ENCODE results near the gene CNTN5.

The CNTN5 gene

DNA sequence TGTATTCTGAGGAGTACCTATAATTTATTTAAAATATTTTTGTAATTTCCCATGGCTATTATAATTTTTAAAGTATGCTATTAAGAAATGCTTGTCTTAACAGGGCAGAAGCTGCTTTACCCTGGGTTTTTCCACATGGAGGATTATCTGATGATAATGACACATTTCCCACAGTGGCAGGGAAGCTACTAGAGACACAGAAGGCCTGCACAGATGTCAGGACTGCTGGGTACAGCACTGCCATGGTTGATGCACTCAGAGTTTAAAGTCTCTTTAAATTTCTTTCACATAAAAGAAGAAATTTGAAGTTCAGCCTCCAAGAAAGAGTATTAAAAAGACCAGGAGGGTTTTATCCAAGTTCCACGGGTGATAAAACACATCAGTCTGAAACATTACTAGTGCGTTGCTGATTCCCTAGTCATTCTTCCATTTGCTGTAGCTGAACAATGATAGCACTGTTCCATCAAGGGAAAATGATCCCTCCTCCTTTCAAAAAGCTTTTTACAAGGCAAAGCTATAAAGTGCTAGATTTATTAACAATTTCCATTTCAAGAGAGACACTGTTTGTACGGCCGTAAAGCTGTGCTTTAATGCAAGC, 363.0 kb downstream of the CNTN5 start:
- no peak for DNase-seq (ENCODE audit: low spot score)

DNA sequence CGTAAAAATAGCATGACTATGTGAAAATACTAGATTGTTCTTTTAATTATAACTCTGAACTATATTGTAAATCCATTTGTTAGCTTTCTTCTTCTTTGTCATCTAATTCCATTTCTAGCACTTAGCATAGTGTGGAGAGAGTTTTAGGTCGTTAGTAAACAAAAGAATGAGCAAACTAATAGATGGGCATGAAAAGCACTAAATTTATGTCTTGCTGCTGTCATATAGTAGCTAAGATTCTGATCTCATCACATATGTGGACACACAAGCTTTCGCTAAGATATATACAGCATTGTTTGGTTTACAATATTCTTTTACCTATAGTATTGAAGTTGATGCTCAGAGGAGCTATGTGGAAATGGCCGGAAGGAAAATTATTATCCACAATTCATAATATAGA, 370.5 kb downstream of the CNTN5 start:
- no peak for DNase-seq (ENCODE audit: low spot score)

DNA sequence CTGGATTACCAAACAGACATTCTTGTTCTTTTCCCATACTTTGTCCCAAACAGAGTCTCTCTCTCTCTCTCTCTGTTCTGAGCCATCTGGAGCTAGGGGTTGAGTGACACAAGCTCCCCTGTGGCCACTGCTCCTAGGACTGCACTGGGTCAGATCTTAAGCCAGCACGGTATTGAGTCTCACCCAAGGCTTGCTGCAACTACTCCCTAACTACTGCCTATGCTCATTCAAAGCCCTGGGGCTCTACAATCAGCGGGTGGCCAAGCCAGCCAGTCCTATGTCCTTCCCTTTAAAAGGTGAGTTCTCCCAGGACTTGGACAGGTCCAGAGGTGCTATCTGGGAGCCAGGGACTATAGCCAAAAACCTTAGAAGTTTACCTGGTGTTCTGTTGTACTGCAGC, 385.6 kb downstream of the CNTN5 start:
- DNase-seq (ENCODE audit: low spot score): no peak

DNA sequence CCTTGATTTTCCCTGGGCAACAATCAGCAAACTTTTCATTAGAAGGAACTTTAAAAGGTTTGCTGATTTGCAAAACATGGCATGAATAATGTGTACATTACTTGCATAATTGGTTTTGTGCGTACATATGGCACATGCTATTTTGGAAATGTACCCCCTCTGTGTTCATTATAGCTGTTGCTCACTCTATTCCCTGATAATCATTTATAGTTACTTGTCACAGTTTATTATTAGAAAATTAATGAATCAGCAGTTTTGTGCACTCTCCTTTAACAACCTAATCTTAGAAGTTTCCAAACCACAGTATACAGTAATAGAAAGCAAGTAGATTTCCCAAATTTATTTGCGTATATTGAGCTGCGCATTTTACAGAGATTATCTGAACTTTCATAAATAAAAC, 389.9 kb downstream of the CNTN5 start:
- DNase-seq (ENCODE audit: low spot score): no peak

DNA sequence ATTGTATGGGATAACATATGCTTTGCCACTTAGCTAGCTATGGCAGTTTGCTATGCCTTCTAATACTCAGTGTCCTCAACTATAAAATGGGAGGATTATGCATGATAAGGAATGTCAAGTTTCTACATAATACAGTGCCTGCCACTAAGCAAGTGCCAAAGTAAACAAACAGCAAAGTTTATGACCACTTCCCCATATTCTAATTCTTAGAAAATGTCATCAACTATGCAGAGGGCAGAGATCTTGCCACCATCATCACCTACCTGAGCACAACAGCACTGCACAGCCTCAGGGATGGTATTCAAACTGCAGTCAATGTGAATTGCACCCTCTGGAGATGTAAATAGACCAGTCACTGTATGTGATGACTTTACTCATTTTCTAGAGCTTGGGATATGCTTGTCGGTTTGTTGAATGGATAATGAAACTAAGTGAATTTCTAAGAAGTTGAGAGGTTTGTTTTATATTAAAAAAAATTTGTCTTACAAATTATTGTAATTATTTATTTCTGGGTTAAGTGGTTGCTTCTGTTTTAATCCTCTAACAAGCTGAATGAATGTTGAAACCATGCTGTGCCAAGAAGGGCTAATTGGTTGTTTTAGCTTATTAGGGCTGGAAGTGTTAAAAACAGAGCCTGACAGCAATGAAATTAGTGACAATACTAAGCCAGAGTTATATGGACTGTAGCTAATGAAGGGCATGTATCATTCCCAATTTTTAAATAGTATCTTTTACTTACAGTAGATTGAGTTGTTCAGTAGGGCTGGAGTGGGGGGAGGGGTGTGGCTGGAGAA, 398.4 kb downstream of the CNTN5 start:
- no peak for DNase-seq (ENCODE audit: low spot score)

DNA sequence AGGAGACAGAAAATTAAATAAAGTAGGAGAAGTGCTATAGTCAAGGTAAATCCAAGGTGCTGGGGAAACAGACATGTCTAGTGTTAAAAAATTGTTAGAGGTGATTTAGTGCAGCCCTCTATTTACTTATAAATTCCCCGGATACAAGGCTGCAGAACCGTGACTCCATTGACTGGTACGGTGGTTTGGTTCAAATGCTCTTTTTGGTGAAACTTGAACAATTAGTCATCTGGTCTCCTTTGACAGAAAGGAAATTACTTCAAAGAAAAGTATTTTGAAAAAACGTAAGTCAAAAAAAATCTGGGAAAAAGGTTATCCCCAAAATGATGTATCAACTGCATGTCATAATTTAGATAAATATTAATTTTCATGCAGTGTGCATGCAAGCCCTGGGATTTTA, 399.2 kb downstream of the CNTN5 start:
- no peak for DNase-seq (ENCODE audit: low spot score)

DNA sequence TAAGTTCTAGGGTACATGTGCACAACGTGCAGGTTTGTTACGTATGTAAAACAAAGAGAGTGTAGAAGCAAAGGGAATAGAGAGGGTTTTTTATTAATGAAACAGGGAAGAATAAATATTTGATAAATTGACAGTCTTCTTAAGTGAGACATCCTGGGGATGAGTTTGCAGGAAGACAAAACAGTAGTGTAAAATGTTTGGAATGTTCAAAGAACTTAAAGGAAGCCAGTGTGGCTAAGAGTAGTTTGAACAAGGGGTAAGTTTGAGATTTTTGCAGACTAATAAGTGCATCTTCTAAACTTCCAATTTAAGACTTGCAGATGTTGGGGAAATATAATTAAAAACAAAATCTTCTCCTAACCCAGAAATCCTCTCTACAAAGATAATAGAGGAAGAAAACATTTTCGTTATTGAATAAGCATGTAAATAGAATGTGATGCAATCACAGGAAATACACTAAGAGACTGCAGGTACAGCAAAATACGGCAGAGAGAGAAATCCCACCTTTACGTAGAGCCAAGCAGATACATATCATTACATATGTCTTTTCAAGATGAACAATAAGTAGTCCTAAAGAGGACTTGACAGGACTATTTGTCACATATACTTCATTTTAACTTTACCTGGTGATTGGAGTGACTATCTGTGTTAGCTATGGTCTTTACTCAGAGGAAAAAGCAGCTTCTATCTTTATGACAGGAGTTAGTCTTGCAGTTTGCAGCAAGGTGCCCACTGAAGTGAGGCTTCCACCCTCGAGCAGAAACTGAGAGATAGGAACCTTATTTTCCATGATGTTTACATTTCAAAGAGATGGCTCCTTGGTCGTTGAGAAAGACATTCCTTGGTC, 402.1 kb downstream of the CNTN5 start:
- no peak for DNase-seq (ENCODE audit: low spot score)

DNA sequence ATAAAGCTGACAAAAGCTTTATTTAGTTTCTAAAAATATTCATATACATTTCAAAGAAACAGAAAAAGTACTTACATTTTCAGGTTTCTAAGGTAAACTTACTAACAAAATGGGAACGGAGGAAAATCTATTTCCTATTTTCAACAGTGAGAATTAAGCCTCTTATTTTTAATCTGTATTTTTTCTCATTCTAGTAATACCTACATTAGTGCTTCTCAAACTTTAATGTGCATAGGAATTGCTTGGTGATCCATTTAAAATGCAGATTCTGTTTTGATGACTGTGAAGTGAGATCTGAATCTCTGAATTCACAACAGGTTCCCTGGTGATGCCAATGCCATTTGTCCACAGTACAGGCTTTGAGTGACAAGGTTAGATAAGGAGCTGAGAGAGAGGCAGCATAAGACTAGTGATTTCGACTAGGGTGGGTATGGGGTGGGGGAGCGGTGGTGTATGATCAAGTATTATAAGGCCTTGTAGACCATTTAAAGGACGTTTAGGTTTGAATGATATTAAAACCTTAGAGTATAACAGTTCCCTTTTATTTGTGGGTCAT, 402.8 kb downstream of the CNTN5 start:
- no peak for DNase-seq (ENCODE audit: low spot score)

DNA sequence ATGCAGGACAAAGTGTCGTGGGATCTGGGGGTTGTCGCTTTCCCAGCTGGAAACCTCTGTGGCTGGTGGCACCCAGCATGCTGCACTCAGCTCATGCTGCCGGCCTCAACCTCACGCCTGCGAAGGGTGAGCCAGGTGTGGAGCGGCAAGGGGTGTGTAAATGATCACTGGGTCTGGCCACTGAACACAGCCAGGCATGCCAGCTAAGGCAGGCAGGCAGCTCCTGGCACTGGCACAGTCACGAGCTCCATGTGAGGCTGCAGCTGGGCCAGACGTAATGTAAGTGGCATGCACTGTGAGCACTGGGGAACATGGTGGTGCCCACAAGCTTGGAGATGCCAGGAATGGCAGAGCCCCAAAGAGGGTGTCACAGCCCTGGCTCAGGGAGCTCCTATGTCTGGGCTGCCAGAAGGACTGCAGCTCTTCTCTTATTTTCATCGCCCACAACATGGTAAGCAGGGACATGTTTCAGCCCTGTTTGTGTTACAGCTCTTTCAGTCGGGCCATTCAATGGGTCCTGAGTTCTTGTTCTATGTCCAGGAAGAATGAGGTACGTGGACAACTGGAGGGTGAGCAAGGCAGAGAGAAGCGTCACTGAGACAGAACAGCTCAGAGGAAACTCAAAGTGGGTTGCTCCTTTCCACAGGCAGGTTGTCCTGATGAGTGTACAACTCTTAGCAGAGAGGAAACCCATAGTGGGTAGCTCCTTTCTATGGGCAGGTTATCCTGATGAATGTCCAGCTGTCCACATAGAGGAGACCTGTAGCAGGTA, 403.8 kb downstream of the CNTN5 start:
- DNase-seq (ENCODE audit: low spot score): no peak

DNA sequence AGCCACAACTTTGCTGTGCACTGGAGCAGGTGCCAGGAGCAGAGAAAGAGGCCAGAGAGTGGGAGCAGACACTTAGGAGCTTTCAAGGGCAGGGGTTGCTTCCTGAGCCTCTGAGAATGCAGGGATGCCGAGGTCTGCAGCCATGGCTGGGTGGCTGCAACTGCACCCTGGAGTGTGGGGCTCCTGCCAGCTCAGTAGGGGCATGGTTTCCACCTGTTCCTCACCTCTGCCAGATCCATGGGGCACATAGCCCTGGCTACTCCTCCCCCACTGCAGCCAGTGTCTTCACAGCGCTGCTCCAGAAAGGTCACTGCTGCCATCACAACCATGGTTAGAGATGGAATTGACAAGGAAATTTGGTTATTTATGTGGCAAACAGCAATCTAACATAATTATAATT, 404.8 kb downstream of the CNTN5 start:
- DNase-seq (ENCODE audit: low spot score): no peak

DNA sequence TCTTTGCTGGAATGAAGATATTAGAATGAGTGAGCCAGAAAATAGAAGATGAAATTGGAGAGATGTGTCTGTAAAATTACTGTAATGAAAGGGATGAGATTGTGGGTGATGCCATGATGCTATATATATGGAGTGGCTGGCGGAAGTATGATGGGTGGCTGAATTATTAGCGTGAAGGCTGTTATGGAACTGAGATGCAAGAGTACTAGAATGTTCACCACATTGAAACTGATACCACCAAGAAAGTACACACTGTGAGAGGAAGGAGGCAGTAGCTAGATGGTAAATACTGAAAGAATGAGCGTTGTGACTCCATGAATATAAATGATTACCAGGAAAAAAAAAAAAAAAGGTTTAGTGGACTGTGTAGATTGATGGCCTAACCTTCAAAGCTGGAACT, 411.9 kb downstream of the CNTN5 start:
- DNase-seq (ENCODE audit: low spot score): no peak

DNA sequence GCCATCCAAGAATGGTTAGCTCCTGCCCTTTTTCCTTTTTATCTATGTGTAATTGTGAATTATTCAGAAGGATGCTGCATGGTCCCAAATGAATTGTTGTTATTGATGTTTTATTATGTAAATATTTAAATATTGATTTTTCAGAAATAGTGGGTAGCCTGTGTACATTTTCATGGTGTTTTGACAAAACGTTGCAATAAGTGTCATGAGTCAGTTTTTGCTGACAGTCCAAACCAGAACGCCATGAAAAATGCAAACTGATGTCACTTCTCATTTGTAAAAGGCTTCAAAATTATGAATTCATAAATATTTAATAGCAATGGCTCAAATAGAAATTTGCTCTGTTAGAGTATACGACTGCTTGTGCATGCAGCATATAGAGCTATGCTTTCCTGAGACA, 422.5 kb downstream of the CNTN5 start:
- no peak for DNase-seq (ENCODE audit: low spot score)

DNA sequence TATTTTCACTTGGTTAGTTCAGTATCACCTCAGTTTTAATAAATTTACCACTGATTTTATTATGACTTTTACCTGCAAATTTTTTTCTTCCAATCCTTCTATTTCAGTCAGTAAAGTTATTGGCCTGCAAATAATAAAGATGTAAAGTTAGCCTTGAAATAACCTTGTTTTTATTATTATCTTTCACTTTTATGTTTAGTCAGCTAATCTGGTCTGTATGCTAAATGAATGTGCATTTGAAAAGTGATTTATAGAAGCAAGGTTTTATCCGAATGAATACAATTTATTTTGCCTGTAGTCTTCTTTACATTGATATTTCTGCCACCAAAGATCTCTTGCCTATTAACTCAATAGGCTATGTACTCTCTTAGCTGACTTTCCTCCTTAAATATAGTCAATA, 425.7 kb downstream of the CNTN5 start:
- DNase-seq (ENCODE audit: low spot score): no peak

DNA sequence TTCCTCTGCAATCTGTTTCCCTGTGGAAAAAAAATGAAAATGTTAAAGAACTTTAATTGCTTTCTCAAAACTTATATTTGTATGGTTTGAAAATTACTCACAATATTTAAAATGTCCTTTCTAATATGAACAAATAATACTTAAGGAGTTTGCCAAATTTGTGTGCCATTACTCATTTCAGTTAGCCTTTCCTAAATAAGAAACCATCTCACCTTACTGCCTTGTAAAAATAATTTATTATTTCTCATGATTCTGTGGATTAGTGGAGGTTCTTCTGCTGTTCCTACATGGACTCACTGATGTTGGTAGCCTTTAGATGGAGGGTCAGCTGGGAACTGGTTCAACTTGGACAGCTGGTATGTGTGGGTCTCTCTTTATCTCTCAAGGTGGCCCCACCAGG, 428.6 kb downstream of the CNTN5 start:
- no peak for DNase-seq (ENCODE audit: low spot score)

DNA sequence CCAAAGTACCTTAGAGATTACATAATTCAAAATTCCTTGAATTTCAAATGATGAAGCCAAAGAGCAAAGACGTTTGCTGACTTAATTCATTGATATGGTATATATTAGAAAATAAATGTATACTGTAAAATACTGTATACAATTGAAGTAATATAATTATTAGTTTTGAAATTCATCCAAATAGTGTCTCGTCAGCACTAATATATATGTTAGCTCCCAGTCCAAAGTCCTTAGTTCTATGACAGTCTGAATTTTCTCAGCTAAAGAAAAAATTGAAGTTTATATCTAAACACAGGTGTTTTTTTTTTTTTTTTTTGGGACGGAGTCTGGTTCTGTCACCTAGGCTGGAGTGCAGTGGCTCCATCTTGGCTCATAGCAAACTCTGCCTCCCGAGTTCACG, 431.3 kb downstream of the CNTN5 start:
- DNase-seq (ENCODE audit: low spot score): no peak

DNA sequence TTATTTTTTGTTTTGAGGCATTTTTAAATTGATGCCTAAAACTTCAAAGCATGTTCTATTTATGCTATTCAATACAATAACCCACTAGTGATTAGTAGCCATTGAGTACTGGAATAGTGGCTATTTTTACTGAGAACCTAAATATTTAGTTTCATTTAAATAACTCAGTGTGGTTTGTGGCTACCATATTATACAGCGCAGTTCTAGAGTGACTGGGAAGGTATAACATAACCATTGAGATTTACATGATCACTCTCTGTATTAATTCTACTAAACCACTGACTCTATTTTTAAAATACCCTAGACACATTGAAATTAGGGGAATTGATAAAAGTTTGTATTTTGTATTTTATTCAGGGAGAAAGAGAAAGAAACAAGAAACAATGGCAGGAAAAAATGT, 441.2 kb downstream of the CNTN5 start:
- no peak for DNase-seq (ENCODE audit: low spot score)

DNA sequence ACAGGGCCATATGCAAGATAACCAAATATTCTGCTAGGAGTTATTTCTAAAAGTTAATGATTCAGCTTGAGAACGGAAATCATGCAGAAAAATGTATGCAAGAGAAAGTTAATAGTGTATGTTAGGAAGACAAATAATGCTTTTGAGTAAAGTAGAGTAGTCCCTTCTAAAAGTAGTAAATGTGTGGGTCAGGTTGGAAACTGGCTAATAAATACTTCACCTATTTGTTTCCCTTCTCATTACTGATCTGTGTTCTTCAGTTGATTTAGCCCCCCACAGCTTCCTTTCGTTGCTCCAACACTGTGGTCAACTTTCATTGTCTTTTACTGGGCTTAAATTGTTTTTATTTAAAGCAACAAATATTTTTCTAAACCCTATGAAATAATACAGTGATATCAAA, 444.2 kb downstream of the CNTN5 start:
- DNase-seq (ENCODE audit: low spot score): no peak

DNA sequence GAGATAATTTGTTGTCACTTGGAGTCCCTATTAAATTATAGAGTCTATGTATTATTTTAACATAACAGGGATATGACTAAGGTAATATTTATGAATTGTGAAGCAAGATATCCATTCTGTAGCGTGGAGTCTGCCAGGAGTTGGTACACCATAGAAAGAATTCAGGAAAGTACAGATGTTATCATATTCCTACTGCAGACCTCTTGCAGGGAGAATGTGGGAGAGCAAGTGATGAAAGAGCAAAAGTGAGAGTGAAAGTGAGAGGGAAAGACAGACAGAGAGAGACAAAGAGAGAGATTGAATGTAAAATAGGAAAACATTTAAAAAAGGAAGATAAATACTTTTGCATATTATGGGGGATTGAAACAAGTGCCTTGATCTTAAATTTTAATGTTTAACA, 468.8 kb downstream of the CNTN5 start:
- DNase-seq (ENCODE audit: low spot score): no peak

DNA sequence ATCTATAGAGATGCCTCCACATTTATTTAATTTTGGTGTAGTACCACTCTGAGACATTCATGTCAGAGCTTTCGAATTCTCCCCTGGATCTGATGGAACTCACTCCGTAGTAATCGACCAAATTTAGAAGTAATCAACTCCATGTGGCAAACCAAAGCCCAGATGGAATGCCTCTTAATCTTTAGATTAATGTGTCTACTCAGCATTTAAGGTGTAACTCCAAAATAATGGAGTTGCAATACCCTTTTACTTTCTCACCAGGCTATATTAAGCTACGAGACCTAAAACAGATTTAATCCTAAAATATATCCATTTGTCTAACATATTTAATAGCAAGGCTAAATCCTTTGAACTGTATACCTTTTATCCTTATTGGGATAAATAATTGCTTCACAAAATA, 473.3 kb downstream of the CNTN5 start:
- DNase-seq (ENCODE audit: low spot score): no peak

DNA sequence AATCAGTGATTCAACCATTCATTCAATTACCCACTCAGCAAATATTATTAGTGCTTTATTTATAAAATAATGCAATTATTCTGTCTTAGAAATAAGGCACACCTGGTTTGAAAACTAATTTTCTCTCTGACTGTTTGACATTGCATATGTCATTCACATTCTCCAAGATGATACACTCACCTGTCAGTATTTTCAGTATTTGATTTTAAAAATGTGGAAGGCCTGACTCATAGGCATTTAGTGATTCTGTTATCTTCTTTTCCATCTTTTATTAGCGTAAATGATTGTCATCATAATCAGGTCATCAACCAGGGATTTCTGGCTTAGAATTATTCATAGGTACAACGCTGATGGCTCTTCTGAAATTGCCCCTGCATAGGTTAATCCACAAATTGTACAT, 480.9 kb downstream of the CNTN5 start:
- no peak for DNase-seq (ENCODE audit: low spot score)

DNA sequence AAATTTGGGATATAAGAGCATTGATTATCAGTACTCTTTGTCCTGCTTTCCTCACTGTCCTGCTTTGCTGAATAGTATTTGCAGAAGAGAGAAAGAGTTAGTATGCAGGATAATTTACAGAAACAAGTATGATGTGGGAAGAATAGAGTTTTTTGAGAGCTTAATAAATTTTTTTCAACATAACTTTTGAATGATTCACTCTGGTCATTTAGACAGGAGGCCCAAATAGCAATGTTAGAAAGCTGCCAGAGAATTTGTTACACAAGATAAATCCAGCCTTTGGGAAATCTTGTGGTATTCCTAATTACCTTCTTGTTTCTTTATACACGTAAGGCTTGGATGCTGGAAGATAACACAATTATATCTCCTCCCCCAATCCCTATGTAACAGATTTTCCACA, 484.6 kb downstream of the CNTN5 start:
- DNase-seq (ENCODE audit: low spot score): no peak

DNA sequence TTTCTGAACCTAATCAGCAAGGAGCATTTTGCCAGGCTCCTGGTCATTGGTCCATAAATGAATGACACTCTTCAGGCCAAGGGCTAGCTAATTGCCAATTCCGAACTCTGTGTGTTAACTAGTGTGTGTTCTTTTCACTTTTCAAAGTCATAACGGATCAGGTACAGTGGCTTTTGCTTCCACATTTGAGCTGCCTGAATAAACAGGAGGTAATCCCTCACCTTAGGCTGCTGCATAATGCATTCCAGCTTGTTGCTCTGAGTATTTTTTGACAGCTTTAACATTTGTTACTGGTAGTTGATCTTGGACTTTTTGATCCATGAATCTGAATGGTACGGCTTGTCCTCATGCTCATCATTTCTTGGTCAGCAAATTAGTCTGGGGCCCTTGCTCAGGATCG, 485.1 kb downstream of the CNTN5 start:
- DNase-seq (ENCODE audit: low spot score): no peak
